Measurements from ENCODE around the gene ARMC12. TPM values are rescaled to one million over a fixed set of nuclear protein-coding genes. Genes with fewer than 3 reads are reported as not detected.

Gene ARMC12
- total and polyA plus RNA-seq, 2 of the 13 experiments (the other 11 are each of a cell fraction or from before 2014, with no cell fraction given), result 1.3 TPM; not detected in 1

- no peak for TF ChIP-seq ZFP36 (IDR thresholded peaks at IDR 0.05; ENCODE audit: borderline replicate concordance, low read depth, low read length, partially characterized antibody)
- TF ChIP-seq, protein P1, sequence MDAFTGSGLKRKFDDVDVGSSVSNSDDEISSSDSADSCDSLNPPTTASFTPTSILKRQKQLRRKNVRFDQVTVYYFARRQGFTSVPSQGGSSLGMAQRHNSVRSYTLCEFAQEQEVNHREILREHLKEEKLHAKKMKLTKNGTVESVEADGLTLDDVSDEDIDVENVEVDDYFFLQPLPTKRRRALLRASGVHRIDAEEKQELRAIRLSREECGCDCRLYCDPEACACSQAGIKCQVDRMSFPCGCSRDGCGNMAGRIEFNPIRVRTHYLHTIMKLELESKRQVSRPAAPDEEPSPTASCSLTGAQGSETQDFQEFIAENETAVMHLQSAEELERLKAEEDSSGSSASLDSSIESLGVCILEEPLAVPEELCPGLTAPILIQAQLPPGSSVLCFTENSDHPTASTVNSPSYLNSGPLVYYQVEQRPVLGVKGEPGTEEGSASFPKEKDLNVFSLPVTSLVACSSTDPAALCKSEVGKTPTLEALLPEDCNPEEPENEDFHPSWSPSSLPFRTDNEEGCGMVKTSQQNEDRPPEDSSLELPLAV (CRISPR knock-in tag; conservative IDR thresholded peaks at IDR 0.05; ENCODE audit: low read depth), result no peak
- TF ChIP-seq, protein P2, sequence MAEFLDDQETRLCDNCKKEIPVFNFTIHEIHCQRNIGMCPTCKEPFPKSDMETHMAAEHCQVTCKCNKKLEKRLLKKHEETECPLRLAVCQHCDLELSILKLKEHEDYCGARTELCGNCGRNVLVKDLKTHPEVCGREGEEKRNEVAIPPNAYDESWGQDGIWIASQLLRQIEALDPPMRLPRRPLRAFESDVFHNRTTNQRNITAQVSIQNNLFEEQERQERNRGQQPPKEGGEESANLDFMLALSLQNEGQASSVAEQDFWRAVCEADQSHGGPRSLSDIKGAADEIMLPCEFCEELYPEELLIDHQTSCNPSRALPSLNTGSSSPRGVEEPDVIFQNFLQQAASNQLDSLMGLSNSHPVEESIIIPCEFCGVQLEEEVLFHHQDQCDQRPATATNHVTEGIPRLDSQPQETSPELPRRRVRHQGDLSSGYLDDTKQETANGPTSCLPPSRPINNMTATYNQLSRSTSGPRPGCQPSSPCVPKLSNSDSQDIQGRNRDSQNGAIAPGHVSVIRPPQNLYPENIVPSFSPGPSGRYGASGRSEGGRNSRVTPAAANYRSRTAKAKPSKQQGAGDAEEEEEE (CRISPR knock-in tag; IDR thresholded peaks at IDR 0.05; ENCODE audit: borderline replicate concordance), result no peak
- TF ChIP-seq CENPT (CRISPR knock-in tag; IDR thresholded peaks at IDR 0.05; ENCODE audit: low read depth), result no peak
- peak; percentile 81 for TF ChIP-seq SMC3 (IDR thresholded peaks at IDR 0.05; ENCODE audit: low read length)
Observed at GRCh38 chr6:35757456-35758123, 20.8 kb downstream of the ARMC12 start (continued).

DNA sequence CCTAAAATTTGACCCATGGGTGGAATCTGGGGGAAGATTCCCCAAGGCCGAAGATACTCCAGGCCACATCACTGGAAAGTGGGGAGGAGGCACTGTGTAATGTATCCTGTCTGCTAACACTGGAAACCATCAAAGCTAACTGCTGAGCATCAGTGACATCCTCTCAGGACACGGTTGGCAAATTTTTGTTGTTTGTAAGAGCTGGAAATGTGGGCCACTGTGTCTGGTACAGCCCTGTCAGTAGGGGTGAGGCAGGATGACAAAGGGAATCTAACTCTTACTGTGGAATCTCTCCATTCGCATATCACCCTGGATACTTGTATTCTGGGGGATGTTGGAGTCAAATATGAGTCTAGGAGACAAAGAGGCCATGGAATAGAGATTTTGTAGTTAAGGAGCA, 22.6 kb downstream of the ARMC12 start:
- H3K27ac ChIP-seq (ENCODE audit: extremely low read length, insufficient read depth, low read length), result no peak overlapping the region
- POLR2A ChIA-PET, result no interaction called here
- no peak for TF ChIP-seq NFE2L2 (IDR thresholded peaks at IDR 0.05; ENCODE audit: low read length)
- TF ChIP-seq ARID3A (IDR thresholded peaks at IDR 0.05; ENCODE audit: low read depth, low read length), result no peak
- TF ChIP-seq, protein P3, sequence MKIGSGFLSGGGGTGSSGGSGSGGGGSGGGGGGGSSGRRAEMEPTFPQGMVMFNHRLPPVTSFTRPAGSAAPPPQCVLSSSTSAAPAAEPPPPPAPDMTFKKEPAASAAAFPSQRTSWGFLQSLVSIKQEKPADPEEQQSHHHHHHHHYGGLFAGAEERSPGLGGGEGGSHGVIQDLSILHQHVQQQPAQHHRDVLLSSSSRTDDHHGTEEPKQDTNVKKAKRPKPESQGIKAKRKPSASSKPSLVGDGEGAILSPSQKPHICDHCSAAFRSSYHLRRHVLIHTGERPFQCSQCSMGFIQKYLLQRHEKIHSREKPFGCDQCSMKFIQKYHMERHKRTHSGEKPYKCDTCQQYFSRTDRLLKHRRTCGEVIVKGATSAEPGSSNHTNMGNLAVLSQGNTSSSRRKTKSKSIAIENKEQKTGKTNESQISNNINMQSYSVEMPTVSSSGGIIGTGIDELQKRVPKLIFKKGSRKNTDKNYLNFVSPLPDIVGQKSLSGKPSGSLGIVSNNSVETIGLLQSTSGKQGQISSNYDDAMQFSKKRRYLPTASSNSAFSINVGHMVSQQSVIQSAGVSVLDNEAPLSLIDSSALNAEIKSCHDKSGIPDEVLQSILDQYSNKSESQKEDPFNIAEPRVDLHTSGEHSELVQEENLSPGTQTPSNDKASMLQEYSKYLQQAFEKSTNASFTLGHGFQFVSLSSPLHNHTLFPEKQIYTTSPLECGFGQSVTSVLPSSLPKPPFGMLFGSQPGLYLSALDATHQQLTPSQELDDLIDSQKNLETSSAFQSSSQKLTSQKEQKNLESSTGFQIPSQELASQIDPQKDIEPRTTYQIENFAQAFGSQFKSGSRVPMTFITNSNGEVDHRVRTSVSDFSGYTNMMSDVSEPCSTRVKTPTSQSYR (CRISPR knock-in tag; IDR thresholded peaks at IDR 0.05; ENCODE audit: borderline replicate concordance), result no peak
- ATAC-seq (no peak), DNase-seq (ENCODE audit: low spot score) (no peak), FAIRE-seq (no peak)
- no peak overlapping the region for H2AFZ ChIP-seq (ENCODE audit: low read length)
- H3K4me3 ChIP-seq (replicated peaks in 1 of 3; ENCODE audit: insufficient read depth in 1 of 3, low read depth in 2 of 3, low read length in 3 of 3), result no peak overlapping the region
- no TSS peak for BruUV-seq (replicated peaks)
- H4K20me1 ChIP-seq (ENCODE audit: insufficient read depth, low read length), result no peaks in the 10 kb centered on the region
- H3K9ac ChIP-seq (ENCODE audit: insufficient read depth, low read depth, low read length), result no peak overlapping the region
- in situ Hi-C loops (cut with HindIII; ENCODE audit: extremely low pct_ligation_motif_present, low pct_unique_long_range_greater_than_20kb), result no loop called here
- CTCF ChIA-PET (ENCODE audit: low intra/inter-chr PET ratio, low total read pairs), result no interaction called here
- intact Hi-C loops (cut with micrococcal nuclease; ENCODE audit: unreplicated experiment), result no loop called here
- 0 out of 2 replicates have a peak, but pooled peaks cover 11% of the 10 kb centered on the region for H3K4me1 ChIP-seq (ENCODE audit: insufficient read depth, low read length)
- 22% methylated on average over 3 of the region's 3 CpGs for WGBS (ENCODE audit: low lambda C conversion rate)
- H3K79me2 ChIP-seq (ENCODE audit: insufficient read depth, low read length), result no peaks in the 10 kb centered on the region
- H3K9me3 ChIP-seq (ENCODE audit: low read length), result no peaks in the 10 kb centered on the region
- no peak overlapping the region for H3K4me2 ChIP-seq (ENCODE audit: low read depth, low read length)
- H3K27me3 ChIP-seq (ENCODE audit: control insufficient read depth in 1 of 2, insufficient read depth in 2 of 2, low read length in 2 of 2), result peaks cover 6 to 36% of the 10 kb centered on the region in 2 experiments; a peak in 4 of 5 replicates
- no peaks in the 10 kb centered on the region for H3K36me3 ChIP-seq (replicated peaks in 1 of 2; ENCODE audit: control insufficient read depth in 1 of 2, insufficient read depth in 2 of 2, low read length in 2 of 2)

All from HepG2 (cell line).